ENCODE results near the gene GP1BB.

- TF ChIP-seq CTCF (IDR thresholded peaks at IDR 0.05) (no peak), POLR2A (IDR thresholded peaks at IDR 0.05) (no peak)
These were observed 14.9 kb upstream of the GP1BB start for GRCh38 chr22:19708321-19709011.
